Vagina (tissue), 2 donors: ENCODE results near the gene SCTR.

Experiments used
- POLR2A ChIP-seq, 2 donors: fragments of 450-650 bp; IDR thresholded peaks; one replicate each; pipeline ENCODE4 v1.6.1; 2017; ENCODE audit warnings: antibody characterized with exemption in 2 of 2, mild to moderate bottlenecking in 2 of 2, moderate library complexity in 2 of 2
- POLR2AphosphoS5 ChIP-seq, 2 donors: sonication (generic); formaldehyde crosslinking; IDR thresholded peaks; one replicate each; pipeline ENCODE4 v1.9.0; 2017; ENCODE audit warnings: antibody characterized with exemption in 2 of 2, mild to moderate bottlenecking in 2 of 2, low read depth in 1 of 2; ENCODE audit not compliant: insufficient read depth in 1 of 2
- TF ChIP-seq, protein P1 (sequence below), 3 experiments: fragments of 450-650 bp in 2 of 3; fragments of 200-600 bp in 1 of 3; sonication (generic) in 1 of 3; IDR thresholded peaks; one replicate each; pipeline ENCODE4 v1.5.1; 2017 to 2019; ENCODE audit warnings: antibody characterized with exemption in 3 of 3, mild to moderate bottlenecking in 2 of 3, moderate library complexity in 2 of 3

DNA sequence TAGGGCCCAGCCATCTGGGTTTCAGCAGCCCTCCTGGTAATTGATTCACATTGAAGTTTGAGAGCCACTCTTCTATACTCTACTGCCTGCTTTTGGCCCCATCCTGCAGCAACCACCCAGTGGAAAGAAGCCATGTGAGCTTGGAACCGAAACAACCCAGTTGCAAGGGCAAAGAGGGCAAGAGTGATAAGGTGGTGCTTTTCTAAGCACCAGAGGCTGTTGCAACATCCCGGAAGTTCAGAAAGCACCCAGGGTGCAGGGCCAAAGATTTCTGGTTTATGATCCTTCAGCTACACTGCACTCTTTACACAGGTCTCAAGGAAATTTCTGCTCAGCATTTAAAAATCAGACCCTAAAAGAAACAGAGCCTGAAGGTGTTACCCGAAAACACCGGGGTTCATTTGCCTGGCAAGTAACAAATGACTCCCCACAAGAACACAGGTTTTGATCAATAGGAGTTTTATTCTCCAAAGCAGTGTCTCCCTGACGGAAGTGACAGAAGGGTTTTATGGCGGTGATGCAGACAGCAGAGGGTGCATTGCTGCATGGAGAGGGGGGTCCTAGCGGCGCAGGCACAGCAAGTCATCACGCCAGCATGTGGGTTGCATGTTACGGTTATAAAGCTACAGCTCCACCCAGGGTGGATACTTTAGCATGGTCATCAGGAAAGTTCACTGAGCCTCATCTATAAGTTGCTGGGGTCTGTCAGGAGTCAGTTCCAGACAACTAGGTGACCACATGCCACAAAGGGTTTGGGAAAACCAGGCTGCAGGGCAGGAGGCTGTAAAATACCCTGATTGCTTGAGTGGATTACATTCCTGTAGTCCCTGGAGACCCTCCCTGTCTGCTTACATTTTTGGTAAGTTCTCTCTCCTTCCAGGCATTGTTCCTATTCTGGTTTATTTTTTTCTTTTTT is 121.4 kb downstream of the SCTR start:
- TF ChIP-seq POLR2A (IDR thresholded peaks at IDR 0.05) (no peak), POLR2AphosphoS5 (IDR thresholded peaks at IDR 0.05; ENCODE audit: insufficient read depth in 1 of 2, low read depth in 1 of 2) (no peak)
- TF ChIP-seq, protein P1, sequence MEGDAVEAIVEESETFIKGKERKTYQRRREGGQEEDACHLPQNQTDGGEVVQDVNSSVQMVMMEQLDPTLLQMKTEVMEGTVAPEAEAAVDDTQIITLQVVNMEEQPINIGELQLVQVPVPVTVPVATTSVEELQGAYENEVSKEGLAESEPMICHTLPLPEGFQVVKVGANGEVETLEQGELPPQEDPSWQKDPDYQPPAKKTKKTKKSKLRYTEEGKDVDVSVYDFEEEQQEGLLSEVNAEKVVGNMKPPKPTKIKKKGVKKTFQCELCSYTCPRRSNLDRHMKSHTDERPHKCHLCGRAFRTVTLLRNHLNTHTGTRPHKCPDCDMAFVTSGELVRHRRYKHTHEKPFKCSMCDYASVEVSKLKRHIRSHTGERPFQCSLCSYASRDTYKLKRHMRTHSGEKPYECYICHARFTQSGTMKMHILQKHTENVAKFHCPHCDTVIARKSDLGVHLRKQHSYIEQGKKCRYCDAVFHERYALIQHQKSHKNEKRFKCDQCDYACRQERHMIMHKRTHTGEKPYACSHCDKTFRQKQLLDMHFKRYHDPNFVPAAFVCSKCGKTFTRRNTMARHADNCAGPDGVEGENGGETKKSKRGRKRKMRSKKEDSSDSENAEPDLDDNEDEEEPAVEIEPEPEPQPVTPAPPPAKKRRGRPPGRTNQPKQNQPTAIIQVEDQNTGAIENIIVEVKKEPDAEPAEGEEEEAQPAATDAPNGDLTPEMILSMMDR (IDR thresholded peaks at IDR 0.05): no peak
